Gastrocnemius medialis (tissue), 4 donors: ENCODE measurements around the gene SAP25.

Source experiments
- CTCF ChIP-seq, 5 experiments: fragments of 450-650 bp in 3 of 5; fragments of 200-600 bp in 2 of 5; sonication (generic) in 2 of 5; IDR thresholded peaks in 4 of 5; conservative IDR thresholded peaks in 1 of 5; 1 replicate in 4 of 5; 2 replicates in 1 of 5; pipeline ENCODE4 v1.5.1; 2016 to 2019; ENCODE audit warnings: antibody characterized with exemption in 5 of 5, mild to moderate bottlenecking in 3 of 5, moderate library complexity in 3 of 5
- POLR2A ChIP-seq, 2 donors: fragments of 450-650 bp; IDR thresholded peaks; one replicate each; pipeline ENCODE4 v1.6.1; 2017; ENCODE audit warnings: antibody characterized with exemption in 2 of 2, mild to moderate bottlenecking in 2 of 2, moderate library complexity in 2 of 2

GRCh38 chr7:100567751-100568175 is 5.9 kb downstream of the SAP25 start:
- TF ChIP-seq CTCF (IDR thresholded peaks at IDR 0.05 in 4 of 5, conservative IDR thresholded peaks at IDR 0.05 in 1 of 5) (no peak), POLR2A (IDR thresholded peaks at IDR 0.05) (no peak)
